ENCODE results near the gene DEFB128.
"Not testable (repeated sequence)": the region's sequence is repeated elsewhere in the genome, so short reads cannot be mapped to it uniquely, and the experiment has no call there.

The DEFB128 gene

DNA sequence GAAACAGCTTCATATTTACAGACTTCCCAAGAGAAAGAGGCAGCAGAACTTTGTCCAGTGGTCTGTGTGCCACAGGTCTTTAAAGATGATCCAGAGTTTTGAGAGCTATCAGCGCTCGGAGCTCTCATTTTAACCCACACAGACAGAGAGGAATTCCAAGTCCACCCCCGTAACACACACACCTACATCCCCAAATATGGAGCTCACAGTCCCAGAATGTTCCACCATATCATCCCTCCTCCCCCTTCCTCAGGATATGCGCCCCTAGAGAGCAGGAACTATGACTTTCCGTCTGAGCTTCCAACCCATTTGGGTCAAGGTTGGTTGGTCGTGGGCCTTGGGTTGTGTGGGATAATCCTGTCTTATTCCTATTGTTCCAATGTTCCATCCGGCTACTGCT is at the start of gene DEFB128:
Gene DEFB128, minus strand, starts transcription at position 101 of the 400 bp plus-strand sequence. Its CDS starts 88 bp downstream, at position 13.
- DNase-seq: no peak

DNA sequence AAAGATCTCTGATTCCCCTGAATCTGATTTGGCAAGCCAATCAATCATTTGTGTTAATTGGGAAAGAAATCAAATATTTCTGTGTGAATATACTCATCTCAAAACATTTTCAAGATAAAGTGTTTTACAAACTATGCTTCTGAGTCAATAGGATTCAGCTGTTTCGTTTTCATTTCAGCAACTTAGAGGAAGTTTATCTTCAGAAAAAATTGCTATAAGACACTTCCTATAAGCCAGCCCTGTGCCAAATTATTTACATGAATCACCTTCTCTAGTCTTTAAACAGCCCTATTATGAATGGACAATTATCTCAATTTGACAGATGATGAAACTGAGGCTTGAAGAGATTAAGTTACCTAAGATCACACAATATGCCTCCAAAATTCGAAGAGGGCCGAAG is 48.4 kb upstream of the DEFB128 start:
- DNase-seq: no peak

DNA sequence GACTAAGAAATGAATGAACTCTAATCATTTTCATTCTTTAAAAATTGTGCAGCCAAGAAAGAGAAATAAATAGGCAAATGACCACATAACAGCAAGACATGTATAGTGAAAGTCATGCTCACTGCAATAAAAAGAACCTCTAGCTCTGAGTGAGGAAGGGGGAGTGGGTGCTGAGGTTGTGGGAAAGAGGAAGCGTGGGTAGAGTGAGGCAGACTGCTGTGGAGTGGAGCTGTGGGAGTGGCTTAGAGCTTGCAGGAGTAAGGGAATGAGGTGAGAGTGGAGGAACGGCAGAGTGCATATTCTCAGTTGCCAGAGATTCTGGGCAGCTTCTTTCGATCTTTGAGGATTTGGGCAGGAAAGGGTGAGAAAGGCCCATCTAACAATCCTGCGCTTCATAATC is 48.0 kb upstream of the DEFB128 start:
- DNase-seq: no peak

DNA sequence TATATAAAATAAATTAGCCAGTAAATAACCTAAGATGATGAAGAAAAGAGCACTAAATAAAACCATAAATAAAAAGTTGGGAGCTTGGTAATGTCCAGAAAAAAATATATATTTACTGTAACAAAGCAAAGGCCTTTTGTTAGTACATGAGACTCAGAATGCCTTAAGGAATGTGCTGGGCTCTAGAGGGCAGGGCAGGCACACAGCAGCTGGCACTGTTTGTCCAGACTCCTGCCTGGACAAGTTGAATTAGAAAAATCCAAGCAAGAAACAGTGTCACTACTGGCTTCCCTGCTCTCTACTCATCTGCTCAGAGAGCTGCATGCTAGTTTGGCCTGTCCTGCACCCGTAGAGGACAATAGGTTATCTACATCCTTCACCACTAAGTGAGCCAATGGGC is 46.4 kb upstream of the DEFB128 start:
- no peak for DNase-seq

DNA sequence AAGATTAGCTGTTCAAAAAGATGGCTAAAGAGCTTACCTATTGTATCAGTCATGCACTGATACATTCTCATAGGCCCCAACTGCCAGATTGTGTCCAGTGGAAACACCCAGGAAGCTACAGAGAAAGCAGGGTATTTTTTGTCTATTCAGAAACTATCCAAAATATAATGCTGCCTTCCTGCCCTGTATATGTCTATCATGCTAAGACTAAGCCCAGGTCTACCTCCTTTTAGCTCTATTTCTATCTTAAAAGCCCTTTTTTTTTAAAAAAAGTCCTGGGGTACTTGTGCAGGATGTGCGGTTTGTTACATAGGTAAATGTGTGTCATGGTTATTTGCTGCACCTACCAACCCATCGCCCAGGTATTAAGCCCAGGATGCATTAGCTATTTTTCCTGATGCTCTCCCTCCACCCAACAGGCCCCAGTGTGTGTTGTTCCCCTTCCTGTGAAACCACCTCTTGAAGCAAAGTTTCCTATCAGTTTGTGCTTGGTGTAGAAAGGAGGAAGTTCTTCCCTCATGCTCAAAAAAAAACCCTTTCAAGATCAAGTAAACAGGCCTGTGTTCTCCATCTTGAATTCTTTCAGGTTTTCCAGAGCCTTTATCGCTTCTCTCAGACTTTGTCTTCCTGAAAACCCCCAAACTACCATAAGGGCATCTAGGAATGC is 38.1 kb upstream of the DEFB128 start:
- no peak for DNase-seq

DNA sequence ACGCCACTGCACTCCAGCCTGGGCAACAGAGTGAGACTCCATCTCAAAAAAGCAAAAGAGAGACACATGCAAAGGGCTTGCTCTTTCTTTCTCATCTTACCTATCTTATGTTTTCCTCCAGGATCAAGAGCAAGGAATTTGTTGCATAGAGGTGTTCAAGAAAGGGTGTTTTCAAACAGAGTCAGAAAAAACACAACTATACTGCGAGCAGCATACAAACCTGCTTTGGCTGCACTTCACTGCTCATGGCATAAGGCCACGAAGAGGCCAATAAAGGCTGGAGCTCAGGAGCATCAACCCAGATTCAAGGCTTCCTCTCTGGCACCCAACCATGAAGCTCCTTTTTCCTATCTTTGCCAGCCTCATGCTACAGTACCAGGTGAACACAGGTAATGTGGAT is 37.4 kb upstream of the DEFB128 start, which contains the start of gene DEFB129:
Gene DEFB129, plus strand, starts transcription at position 301 of the 400 bp plus-strand sequence. Its CDS starts 31 bp downstream, at position 332.
- no peak for DNase-seq

DNA sequence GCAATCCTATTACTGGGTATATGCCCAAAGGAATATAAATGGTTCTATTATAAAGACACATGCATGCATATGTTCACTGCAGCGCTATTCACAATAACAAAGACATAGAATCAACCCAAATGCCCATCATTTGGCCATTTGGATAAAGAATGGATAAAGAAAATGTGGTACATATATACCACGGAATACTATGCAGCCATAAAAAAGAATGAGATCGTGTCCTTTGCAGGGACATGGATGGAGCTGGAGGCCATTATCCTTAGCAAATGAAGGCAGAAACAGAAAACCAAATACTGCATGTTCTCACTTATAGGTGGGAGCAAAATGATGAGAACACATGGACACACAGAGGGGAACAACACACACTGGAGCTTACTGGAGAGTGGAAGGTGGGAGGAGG is 36.4 kb upstream of the DEFB128 start:
- DNase-seq: not testable (repeated sequence)

DNA sequence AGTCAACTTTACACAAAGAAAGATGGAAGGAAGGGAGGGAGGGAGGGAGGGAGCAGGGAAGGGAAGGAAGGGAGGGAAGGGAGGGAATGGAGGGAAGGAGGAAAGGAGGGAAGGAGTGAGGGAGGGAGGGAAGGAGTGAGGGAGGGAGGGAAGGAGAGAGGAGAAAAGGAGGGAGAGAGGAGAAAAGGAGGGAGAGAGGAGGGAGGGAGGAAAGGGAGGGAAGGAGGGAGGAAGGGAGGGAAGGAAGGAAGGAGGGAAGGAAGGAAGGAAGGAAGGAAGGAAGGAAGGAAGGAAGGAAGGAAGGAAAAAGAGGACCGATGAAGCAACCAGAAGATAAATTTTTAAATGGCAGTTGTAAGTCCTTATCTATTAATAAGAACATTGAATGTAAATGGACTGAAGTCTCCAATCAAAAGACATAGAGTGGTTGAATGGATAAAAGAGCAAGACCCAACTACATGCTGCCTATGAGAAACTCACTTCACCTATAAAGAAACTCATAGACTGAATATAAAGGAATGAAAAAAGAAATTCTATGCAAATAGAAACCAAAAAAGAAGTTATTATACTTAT is 31.8 kb upstream of the DEFB128 start:
- no peak for DNase-seq

DNA sequence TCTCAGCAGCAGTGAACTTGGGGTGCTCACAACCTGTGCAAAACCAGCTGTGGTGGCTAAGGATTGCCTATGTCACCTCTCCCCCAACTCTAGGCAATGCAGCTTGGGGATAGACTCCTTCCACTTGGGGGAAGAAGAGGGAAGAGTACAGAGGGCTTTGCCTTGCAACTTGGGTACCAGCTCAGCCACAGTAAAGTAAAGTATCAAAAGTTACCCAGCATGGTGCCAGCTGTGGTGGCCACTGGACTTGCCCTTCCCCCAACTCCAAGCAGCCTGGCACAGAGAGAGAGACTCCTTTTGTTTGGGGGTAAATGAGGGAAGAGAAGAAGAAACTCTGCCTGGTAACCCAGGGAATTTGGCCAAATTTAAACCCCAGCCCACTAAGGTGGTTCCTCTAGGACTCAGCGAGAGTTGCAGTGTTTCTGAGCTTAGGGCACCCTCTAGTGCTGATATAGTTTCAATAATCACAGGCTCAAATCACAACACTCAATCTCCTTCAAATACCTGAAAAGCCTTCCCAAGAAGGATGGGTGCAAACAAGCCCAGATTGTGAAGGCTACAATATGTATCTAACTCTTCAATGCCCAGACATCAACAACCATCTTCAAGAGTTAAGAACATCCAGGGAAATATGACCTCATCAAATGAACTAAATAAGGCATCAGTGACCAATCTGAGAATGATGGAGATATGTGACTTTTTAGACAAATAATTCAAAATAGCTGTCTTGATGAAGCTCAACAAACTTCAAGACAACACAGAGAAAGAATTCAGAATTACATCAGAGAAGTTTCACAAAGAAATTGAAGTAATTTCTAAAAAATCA is 30.0 kb upstream of the DEFB128 start:
- peak in 1 of 2 experiments; percentile 20 for DNase-seq

DNA sequence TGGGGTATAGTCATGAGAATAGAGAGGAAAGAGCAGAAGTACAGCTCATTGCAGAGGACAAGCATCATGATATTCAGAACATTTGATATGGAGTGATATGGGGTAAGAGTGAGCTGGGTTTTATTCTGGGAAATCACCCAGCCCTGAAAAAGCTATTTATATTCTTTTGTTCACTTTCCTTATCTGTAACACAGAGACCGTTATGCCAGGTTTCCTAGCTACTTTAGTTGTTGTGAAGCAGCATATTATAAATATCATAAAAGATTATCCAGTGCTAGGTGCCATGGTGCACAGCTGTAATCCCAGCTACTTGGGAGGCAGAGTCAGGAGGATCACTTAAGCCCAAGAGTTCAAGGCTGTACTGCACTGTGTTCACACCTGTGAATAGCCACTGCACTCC is 27.8 kb upstream of the DEFB128 start:
- DNase-seq: no peak

DNA sequence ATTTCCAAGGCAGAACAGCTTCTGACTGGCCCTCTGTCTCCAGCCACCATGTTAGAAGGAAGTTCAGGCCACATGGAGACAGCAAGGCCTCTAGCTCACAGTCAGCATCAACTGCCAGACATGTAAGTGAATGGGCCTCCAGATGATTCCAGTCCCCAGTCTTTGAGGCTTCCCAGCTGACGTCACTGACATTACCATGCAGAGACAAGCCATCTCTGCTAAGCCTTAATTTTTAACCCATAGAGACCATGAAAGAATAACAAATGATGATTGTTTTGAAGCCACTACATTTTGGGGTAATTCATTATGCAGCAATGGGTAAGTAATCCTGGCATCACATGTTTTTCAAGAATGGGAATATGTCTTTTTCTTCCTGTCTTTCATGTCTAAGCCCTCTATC is 26.3 kb upstream of the DEFB128 start:
- no peak for DNase-seq

DNA sequence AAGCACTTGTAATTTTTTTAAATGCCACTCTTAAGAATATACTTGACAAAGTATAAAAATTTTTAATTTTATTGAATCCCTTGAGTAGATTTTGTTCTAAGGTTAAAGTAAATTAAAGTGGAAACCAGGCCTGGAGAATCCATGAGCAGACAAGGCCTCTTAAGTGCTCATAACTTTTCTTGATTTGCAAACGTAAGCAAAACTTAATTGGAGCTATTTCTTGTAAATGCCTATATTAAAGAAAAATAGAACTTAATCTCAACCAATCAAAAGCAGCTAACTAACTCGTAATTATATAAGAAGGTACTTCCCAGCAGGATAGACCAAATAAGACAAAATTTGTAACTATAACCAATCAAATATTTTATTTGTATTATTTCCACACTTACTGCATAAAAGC is 24.9 kb upstream of the DEFB128 start:
- DNase-seq: no peak

DNA sequence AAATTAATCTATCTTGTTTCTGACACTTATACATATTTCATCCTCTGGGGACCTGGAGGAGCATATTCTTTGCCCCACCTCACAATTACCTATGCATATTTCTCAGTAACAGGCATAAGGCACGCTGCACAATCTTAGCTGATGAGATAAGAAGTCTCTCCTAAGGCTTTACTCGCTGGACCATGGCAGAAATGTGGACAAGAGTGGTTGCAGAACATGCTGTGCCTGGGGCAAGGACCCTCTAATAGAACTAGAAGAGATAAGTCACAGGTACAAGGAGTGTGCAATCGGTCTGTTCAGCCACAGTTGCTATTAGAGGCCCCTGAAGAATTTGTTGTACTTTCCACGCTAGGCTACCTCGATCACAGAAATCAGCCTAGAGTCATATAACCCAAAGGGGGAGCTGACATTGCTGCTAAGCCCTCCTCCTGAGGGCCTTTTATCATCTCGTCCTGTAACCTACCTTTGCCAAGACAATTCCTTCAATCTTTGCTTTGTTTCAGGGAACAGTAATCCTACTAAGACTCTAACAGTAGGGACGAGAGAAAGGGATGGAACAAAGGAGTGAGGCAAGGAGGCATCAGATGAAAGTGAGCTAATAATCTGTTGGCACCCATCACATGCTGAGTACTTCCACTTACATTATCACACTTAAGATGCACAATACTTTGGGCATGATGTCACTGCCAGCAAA is 21.4 kb upstream of the DEFB128 start:
- no peak for DNase-seq

DNA sequence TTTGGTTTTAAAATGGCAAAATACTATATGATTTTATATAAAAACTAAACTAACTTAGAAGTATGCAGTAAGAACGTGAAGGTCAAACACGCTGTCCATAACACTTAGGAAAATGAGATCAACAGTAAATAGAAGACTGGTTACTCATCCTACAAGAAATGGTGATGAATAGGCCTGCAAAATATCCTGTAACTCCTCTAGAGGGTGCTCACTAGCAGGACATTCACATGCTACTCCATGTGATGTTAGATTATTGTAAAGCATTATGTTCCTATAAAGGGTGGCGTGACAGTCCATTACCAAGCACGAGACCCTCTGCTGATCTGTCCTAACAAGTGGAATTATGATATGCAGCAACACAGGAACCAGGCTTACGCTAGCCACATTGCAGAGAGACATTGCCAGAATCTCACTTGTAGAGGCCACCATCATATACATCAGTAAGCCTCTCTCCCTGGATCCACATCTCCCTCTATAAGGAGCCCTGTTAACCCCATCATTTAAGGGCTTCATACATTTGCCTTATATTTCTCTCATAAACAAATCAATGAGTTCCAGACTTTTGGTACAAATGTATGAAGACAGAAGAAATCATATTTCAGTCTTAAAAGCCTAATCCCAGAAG is 19.5 kb upstream of the DEFB128 start:
- DNase-seq: no peak

DNA sequence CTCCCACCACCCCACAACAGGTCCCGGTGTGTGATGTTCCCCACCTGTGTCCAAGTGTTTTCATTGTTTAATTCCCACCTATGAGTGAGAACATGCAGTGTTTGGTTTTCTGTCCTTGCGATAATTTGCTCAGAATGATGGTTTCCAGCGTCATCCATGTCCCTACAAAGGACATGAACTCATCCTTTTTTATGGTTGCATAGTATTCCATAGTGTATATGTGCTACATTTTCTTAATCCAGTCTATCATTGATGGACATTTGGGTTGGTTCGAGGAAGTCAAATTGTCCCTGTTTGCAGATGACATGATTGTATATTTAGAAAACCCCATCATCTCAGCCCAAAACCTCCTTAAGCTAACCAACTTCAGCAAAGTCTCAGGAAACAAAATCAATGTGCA is 14.1 kb upstream of the DEFB128 start:
- DNase-seq: not testable (repeated sequence)

DNA sequence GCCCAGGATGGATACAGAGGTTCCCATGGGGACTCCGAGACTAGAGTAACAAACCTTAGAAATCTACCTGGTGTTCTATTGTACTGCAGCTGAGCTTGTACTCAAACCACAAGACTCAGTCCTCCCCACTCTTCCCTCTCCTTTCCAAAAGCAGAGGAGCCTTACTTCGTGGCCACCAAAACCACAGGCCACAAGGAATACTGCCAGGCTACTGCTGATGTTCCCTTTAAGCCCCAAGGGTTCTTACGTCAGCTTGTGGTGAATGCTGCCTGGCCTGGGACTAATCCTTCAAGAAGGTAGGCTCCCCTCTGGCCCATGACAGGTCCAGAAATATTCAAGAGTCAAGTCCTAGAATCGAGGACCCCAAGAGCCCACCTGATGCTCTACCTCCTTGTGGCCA is 10.5 kb upstream of the DEFB128 start:
- no peak for DNase-seq

DNA sequence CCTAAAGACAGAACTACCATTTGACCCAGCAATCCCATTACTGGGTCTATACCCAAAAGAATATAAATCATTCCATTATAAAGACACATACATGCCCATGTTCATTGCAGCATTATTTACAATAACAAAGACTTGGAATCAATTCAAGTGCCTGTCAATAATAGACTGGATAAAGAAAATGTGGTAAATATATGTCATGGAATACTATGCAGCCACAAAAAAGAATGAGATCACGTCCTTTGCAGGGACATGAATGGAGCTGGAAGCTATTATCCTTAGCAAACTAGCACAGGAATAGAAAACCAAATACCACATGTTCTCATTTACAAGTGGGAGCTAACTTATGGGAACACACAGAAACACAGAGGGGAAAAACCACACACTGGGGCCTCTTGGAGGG is 8.7 kb upstream of the DEFB128 start:
- DNase-seq: no peak

DNA sequence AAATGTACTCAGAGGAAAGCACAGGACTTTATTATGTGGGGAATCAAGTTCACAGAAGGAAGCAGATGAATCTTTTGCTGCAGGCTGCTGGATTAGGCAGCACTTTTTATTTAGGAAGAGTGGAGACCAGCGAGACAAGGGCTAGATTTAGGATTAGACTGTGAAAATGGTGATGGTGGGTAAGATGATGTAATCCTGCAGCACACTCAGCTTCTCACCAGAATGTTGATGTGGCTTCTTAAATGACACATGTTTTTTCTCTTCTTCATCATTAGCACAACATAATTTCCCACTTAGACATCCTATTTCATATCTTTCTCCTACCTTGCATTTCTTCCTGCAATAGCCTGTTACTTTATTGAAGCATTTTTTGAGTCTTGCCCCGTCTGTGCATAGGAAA is 1.8 kb downstream of the DEFB128 start:
- DNase-seq: no peak

DNA sequence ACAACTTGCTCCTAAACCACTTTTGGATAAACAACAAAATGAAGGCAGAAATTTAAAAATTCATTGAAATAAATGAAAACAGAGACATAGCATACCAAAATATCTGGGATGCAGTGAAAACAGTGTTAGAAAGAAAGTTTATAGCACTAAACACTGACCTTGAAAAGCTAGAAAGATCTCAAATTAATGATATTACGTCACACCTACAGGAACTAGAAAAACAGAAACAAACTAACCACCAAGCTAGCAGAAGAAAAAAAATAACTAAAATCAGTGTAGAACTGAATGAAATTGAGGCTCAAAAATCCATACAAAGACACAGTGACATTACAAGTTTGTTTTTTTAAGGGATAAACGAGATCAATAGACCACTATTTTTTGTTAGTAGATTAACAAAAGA is 5.2 kb downstream of the DEFB128 start:
- DNase-seq: no peak

DNA sequence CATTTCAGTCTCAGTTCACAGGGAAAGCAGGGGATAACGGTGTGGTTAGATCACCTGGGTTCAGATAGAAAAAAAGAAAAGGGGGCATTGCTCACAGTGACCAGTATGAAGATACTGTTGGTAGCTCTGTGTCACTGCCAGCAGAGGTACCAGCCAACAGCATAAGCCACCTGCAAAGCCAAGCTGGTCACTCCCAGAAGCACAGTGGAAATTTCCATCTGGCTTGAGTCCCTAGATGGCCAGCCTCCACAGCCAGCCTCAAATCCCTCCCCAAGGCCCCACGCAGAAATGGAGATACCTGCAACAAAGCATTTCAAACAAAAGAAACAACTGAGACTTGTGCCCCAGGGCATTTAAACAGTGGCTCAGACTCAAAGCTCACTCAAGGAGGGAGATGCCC is 20.6 kb downstream of the DEFB128 start:
- no peak for DNase-seq

DNA sequence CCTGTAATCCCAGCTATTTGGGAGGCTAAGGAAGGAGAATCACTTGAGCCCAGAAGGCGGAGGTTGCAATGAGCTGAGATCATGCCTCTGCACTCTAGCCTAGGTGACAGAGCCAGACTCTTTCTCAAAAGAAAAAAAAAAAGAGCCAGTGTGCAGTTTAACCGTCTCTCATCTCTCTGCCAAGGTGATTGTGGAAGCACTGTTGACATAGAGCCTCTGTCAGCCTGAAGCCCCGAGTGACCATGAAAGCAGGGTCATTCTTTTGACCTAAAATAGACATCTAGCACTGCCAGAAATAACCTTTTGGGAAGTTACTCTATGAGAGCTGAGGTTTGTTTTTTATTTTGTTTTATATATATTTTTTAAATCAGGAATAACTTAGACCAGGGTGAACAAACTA is 24.9 kb downstream of the DEFB128 start:
- no peak for DNase-seq

DNA sequence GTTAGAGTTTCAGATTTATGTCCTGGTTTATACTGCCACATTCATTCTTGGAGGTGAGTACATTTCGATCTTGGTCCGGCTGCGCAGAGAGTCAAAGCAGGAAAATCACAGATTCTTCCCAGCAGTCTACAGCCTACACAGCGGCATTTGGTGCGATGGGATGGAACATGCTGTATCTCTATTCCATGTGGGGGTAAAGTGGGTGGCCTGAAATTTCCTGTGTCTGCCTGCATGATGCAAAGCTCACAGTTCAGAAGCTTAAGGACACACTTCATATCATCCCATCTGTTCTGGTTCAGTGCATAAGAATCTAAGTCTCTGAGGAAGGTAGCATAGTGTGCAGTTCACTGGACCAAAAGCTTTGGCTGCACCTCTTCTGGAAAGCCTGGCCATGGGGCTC is 32.4 kb downstream of the DEFB128 start, which contains the start of gene DEFB127:
Gene DEFB127, plus strand, starts transcription at position 301 of the 400 bp plus-strand sequence. Its CDS starts 91 bp downstream, at position 392.
- no peak for DNase-seq

DNA sequence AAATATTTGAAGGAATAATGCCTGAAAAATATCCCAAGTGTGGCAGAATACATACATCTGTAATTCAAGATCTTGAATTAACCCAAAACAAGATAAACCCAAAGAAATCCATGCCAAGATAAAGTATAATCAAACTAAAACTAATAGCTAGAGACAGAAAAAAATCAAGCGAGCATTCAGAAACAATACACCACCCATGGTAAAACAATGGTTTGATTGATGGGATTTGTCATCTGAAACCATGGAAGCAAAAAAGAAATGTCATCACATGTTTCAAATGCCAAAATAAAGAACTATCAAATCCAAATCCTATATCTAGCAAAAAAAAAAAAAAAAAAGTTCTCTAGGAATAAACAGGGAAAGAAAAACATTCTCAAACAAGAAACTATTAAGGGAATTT is 37.4 kb downstream of the DEFB128 start:
- DNase-seq: no peak
